GM18858 (cell line): ENCODE data around the gene POR.
"Not testable (repeated sequence)": the region's sequence is repeated elsewhere in the genome, so short reads cannot be mapped to it uniquely, and the experiment has no call there.

ENCODE experiments used
- ATAC-seq: cut with Tn5 transposase; IDR thresholded peaks from one replicate; pipeline ENCODE4 v1.9.1; 2021; ENCODE audit not compliant: unreplicated experiment

Gene POR

DNA sequence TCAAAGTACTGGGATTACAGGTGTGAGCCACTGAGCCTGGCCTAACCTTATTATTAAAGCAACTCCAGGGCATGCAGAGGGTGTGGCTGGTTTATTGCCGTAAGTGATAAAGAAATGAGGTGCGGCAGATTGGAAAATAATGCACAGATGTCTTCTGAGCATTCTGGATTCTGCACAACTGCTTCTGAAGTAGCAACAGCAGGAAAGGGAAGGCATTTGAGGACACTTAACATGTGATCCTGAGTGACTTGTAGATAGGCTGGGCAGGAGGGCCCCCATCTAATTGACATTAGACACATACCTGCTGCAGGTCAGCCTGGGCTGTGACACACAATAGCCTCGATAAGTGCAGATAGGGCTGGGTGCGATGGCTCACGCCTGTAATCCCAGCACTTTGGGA lies 30.5 kb upstream of the POR start:
- ATAC-seq = no peak

DNA sequence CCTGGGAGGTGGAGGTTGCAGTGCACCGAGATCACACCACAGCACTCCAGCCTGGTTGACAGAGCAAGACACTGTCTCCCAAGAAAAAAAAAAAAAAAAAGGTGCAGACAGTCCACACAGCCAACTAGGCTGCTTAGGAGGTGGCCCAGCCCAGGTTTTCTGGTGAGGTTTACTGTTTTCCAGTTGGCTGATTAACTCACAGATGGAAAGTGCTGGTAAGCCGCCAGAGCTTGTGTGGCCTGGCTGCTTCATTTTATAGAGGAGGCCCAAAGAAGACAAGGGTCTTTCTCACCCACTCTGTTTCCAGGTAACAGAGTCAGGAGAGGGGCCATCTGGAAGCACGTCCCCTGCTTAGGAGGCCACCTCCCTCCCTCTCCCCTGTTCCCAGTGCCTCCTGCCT lies 29.9 kb upstream of the POR start:
- no peak for ATAC-seq

DNA sequence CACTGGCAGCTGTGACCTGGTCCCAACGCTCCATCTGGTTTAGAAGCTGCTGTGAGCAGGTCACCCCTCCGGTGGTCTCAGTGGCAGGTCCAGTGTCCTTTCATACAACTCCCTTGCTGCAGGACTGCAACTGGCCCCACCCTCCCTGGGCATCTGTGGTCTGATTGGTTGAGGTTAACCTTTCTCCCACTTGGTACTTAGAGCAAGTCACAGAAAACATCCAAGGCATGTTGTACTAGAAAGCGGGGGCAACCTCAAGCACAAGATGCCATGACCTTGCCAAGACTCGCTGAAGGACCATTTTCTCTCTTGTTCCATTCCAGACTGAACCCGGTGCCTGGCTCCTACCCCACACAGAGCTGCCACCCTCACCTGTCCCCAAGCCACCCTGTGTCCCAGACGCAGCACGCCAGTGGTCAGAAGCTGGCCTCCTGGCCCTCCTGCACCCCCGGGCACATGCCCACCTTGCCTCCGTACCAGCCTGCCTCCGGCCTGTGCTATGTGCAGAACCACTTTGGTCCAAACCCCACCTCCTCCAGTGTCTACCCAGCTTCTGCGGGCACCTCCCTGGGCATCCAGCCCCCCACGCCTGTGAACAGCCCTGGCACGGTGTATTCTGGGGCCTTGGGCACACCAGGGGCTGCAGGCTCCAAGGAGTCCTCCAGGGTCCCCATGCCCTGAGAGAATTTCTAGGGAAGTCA lies 27.1 kb upstream of the POR start:
- ATAC-seq = no peak

DNA sequence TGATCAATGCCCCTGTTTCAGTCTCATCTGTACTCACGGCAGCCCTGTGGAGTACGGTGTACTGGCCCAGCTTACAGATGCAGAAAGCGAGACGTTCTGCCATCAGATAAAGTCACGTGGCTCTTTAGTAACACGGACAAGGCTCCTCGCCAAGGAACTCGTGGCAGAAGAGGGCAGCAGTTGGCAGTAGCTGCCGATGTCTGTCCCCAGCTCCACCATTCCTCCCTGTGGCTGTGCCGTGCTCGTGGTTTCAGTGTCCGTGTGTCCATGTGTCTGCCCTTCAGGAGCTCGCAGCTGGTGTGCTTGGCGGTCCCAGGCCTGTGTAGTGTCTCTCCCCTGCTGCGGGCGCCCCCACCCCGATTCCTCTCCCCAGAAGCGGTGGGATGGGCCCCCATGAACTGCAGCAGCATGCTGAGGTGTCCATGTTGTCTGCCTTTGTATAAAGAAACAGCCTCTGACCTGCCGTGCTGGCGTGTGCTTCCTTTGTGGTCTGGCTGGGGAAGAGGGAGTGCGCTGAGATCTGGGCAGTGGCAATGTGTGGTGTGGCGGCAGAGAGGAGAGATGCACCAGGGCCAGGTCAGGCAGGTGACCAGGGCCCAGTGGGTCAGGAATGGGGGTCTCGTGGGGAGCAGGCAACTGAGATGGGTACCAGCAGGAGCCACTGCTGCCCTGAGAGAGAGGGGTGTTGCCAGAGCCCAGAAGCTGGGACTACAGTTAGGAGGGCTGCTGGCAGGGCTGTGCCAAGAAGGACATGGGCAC lies 26.3 kb upstream of the POR start:
- no peak for ATAC-seq

DNA sequence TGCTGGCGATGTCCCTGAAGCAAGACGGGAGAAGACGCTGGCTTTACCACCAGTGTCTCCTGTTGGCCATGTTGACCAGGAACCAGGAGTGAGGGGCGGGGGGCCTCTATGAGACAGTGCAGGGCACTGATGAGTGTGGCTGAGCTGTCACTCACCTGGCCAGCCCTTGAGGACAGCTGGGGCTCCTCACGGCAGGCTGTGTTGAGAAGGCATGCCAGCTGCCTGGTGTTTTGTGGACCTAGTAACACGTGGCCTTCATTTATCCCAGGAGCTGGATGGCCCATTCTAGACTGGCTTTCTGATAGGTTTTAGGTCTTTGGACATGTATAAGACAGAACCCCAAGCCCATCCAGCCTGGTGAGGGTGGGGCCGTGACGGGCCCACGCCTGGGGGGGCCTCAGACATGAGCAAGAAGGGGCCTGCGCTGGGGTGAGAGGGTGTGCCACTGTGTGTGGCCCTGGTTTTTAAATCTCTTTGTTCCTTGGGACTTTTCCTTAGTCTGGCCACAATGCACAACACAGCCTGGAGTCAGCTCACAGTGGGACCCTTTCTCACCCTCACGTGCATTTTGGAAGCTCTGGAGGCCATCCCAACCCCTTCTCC lies 25.6 kb upstream of the POR start:
- ATAC-seq = no peak

DNA sequence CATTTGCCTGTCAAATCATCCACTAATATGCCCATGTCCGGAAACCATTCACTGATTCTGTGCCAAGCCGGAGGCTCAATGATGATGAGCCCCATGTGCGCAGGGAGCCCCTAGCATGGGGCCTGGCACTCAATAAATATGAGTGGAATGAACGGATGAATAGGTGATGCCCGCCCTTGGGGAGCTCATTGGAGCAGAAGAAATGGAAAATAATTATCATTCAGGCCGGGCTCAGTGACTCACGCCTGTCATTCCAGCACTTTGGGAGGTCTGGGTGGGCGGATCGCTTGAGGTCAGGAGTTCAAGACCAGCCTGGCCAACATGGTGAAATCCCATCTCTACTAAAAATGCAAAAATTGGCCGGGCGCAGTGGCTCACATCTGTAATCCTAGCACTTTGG lies 25.1 kb upstream of the POR start:
- no peak for ATAC-seq

DNA sequence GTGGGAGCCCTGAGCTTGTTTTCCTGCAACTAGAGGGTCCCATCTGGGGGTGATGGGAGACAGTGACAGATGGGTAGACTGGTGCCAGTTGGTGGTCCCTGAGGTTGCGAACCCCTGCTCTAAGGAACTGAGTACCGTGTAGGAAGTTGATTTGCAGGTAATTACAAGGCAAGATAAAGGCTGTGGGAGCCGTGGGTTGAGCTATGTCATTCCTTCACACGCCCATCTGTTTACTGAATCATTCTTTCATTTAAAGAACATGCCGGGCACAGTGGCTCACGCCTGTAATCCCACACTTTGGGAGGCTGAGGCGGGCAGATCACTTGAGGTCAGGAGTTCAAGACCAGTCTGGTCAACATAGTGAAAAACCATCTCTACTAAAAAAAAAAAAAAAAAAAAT lies 23.7 kb upstream of the POR start:
- ATAC-seq = not testable (repeated sequence)

DNA sequence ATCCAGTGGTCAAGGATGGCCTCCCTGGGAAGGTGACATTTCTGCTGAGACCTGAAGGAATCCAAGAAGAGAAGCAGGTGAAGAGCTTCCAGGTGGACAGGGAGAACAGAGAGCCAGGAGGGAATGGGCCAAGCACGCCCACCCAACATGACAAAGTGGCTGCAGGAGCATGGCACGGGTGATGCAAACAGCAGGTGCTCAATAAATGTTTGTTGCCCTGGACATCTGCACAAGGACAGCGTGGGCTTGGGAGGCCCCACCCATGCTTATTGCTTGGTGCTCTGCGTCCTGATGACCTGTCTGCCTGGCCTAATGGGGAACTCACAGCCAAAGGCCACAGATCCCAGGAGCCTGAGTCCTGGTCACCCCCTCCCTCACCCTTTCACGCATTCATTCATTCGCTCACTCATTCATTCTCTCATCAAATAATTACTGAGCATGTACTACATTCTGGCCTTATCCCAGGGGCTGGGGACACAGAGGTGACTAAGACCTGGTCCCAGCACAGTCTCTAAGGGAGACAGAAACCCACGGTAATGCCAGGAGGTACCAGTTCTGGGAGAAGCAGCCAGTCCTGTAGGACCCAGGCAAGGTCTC lies 23.0 kb upstream of the POR start:
- ATAC-seq = no peak

DNA sequence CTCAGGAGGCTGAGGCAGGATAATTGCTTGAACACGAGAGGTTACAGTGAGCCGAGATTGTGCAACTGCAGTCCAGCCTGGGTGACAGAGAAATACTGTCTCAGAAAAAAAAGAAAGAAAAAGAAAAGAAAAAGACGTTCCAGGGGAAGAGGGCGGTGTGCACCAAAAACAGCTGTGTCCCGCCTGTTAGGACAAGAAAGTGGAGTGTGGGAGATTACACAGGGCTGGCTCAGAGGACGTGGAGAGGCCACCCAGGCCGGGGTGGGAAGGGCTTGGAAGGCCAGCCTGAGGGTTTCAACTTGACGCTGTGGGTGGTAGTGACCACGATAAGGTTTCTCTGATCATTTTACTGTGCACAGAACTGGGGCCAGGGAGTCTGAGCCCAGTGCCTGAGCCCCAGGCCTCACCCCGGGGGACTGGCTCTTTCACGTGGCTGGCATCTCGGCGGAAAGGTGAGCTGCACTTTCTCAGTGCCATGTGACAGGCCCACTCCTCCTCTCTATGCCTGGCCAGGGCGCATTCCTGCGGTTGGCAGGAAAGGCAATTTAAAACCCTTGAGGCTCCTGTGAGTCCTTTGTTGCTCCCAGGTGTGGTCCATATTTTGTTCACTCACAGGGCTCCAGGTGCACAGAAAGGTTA lies 22.2 kb upstream of the POR start:
- ATAC-seq = no peak

DNA sequence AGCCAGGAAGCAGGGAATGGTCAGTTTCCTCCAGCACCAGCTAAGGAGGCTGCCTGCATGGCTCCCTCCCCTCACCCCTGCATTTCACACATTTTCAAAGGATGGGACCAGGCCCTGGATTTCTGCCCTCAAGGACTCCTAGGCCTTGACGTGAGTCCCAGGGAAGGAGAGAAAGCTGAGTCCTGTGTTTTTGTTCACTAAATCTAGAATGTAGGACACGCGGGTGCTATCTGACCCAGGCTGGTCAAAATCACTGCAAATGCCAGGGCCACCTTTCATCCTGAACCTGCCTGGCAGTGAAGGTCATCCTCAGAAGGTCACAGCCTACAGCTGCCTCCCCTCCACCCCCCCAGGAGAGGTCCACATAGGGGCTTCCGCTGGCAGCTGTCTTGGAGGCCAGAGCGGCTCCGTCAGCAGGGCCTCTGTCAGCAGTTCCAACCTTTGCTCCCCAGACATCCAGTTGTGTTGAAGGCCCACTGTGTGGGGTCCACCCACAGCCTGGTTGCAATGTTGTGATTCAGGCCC lies 18.1 kb upstream of the POR start:
- ATAC-seq = no peak

DNA sequence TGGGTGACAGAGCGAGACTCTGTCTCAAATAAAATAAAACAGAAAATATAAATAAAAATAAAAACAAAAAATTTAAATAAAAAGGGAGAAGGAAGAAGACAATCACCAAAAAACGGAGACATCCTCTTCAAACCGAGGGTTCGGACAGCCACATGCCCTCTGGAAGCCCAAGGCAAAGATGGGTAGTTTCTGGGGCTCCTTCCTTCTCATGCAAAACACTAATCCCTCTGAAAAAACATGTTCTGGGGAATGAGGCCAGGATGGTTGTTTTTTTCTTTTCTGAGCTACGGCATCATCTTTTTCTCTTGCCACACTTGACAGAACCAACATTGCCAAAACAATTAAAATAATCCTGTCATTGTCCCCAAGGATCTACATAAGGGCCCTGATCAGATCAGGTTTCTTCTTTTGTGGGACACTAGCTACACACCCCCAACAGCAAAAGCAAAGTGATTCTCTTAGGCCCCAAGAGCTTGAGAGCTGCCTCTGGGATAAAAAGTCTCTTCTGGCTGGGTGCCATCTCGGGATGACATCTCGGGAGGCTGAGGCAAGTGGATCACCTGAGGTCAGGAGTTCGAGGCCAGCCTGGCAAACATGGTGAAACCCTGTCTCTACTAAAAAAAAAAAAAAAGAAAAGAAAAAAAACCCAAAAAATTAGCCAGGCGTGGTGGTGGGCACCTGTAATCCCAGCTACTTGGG lies 14.2 kb upstream of the POR start:
- ATAC-seq = no peak

DNA sequence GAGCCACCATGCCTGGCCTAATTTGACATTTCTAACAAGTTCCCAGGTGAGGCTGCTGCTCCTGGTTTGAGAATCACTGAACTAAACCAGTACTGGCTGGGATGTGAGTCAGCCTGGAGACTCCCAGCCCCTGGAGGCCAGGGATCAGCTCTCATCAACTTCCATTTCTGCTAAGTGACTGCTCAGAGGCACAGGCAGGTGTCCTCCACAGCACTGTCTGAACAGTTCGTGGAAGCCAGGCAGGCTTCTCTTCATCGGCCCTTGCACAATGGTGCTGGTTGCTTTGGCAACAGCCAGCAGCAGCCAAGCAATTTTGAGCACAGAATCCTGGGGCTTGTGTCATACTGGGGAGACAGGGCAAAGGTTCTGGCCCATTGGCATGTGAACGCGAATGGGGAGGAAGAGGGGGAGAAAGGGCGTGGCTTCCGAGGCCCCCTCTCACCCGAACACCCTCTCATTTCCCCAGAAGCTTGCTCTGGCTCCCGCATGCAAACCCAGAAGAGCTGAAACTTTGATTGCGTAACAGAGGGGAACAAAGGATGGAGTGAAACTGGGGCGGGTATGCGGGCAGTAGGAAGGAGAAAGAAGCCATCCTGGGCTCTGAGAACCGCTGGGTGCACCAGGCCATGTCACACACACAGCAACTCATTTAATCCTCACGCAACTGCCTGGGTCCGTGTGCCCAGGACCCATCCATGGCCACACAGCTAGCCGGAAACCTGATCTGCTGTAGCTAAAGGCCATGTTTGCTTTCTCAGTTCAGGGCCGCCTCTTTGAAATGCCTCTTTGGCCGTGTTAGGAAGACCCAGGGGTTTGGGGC lies 9.0 kb upstream of the POR start:
- no peak for ATAC-seq

DNA sequence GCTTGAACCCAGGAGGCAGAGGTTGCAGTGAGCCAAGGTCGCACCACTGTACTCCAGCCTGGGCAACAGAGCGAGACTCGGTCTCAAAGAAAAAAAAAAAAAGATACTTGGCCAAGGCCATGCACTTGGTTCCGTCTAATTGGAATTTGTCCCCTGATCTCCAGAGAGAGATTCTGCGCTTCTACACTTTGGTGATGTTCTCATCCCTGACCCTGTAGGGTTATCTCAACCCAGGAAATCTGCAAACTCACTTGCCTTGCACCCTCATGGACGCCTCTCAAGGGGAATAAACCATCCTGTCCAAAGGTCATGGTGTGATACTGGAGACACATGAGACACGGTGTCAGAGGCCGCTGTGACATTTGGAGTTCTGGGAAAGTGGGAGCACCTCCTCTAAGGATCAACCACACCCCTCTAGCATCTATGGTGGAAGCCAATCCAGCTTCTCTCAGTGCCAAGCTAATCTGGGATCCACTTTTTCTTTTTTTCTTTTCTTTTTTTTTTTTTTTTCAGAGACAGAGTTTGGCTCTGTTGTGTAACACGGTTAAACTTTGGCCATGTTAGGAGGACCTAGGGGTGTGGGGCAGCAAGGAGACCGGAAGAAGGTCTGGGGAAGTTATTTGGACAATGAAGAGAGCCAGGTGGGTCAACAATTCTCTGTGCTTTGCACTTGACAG lies 7.8 kb upstream of the POR start:
- ATAC-seq = no peak

DNA sequence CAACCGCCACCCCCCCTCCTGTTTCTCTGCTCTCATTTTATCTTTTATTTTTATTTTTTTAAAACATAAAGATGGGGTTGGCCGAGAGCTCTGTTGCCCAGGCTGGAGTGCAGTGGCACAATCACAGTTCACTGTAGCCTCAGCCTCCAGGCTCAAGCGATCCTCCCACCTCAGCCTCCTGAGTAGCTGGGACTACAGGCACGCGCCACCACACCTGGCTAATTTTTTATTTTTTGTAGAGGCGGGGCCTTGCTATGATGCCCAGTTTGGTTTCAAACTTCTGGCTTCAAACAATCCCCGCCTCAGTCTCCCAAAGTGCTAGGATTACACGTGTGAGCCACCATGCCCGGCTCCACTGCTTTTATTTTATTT lies 7.3 kb upstream of the POR start:
- ATAC-seq = not testable (repeated sequence)

DNA sequence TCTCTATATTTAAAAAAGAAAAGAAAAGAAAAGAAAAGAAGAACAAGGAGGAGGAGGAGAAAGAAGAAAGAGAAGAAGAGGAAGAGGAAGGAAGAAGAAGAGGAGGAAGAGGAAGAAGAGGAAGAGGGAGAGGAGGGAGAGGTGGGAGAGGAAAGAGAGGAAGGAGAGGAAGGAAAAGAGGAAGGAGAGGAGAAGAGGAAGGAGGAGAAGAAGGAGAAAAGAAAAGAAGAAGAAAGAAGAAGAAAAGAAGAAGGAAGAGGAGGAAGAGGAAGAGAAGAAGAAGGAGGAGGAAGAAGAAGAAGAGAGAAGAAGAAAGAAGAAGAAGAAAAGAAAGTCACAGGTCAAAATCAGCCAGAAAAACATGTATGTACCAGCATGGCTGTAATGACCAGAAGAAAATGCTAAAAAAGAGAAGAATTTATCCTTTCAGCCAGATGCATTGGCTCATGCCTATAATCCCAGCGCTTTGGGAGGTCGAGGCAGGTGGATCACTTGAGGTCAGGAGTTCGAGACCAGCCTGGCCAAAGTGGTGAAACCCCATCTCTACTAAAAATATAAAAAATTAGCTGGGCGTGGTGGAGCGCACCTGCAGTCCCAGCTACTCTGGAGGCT lies 5.3 kb upstream of the POR start:
- no peak for ATAC-seq

DNA sequence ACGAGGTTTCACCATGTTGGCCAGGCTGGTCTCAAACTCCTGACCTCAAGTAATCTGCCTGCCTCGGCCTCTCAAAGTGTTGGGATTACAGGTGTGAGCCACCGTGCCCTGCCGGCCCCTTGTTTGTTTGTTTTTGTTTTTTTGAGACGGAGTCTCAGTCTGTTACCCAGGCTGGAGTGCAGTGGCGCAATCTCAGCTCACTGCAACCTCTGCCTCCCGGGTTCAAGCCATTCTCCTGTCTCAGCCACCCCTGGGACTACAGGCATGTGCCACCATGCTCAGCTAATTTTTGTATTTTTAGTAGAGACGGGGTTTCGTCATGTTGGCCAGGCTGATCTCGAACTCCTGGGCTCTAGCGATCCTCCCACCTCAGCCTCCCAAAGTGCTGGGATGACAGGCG lies 3.8 kb upstream of the POR start:
- not testable (repeated sequence) for ATAC-seq

DNA sequence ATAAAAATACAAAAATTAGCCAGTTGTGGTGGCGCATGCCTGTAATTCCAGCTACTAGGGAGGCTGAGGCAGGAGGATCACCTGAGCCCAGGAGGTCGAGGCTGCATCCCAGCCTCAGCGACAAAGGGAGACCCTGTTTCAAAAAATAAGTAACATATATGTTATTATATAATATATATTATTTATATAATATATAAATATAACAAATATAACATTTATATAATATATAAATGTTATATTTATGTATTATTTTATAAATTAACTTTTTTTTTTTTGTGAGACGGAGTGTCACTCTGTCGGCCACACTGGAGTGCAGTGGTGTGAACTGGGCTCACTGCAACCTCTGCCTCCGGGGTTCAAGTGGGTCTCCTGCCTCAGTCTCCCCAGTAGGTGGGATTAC lies 1.5 kb upstream of the POR start:
- ATAC-seq = no peak

DNA sequence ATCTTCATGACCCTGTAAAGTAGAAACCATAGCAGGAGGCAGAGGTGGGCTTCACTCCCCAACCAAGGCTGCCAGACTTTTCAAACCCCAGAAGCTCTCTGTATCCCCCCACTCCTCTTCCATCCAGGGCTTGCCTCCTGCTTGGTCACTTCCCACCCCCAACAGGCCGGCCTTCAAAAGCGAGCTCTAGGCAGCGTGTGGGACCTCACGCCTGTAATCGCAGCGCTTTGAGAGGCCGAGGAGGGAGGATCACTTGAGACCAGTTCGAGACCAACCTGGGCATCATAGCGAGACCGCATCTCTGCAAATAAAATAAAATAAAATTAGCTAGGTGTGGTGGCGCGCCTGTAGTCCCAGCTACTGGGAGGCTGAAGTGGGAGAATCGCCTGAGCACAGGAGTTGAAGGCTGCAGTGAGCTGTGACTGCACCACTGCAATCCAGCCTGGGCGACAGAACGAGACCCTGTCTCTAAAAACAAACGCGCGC lies 743 bp upstream of the POR start:
- ATAC-seq = no peak
